HG03432 (cell line): ENCODE measurements around the gene DENND6B.

Experiments
- ATAC-seq: cut with Tn5 transposase; IDR thresholded peaks from one replicate; pipeline ENCODE4 v1.9.1; 2021; ENCODE audit warnings: mild to moderate bottlenecking, moderate library complexity; ENCODE audit not compliant: unreplicated experiment

DENND6B gene

DNA sequence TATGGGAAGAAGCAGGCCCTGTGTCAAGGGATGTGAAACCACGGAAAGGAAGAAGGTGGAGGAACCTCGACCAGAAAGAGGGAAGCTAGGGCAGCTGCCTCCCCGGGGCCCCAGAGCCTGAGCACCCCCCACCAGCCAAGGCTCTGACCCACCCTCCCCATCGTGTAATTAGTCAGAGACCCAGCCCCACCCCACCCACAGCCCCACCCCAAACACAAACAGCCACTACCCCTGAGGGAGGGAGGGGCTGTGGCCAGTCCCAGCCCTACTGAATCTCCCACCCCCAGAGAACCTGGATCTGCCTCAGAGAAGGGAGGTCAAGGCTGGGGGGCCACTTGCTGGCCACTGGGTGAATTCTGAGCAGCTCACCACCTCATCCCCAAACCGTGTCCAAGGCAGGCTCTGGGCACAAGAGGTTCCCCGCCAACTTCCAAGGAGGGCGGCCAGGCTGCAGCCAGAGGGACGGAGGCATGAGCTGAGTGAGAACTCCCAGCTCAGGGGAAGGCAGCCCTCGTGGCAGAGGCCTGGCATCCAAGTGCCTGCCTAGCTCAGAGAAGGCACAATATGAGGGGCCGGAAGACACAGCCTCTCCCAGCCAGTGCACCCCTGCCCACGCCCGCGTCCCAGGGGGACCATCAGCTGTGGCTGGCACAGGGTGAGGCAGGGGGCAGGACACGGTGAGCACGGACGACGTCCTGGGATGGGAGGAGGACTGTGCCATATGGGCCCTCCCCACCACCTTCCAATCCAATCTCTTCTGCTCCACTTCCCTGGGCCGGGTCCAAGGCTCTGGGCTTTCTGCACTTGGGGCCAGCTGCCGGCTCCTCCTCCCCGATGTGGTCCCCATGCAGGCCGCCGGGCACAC, 22.1 kb downstream of the DENND6B start:
- ATAC-seq = no peak

DNA sequence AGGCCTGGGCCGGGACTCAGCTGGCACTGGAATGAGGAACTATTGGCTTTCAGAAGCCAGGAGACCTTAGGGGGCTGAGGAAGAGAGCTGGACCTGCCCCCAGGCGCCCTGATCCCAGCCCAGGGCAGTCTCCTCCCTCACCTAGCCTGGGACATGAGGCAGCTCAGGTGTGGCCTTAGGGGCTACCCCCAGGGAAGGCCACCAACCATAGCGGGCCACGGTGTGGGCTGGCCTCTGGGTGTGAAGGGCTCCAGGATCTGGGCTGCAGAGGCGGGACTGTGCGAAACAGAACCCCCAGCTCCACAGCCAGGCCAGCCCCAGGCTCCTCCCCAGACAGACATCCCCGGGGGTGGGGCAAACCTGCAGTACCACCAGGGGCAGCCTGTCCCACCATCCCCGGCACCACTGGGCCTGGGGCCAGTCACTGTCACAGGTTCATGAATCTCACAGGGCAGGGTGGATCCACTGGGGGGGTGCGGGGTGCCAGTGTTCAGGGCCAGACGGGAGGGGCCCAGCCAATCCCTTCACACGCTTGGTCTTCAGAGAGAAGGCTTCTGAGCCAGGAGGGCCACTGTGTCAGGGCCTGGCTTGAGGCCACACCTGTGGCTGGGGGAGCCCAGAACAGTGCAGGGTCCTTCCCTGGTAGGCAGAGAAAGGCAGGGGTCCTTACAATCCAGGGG, 22.8 kb downstream of the DENND6B start:
- no peak for ATAC-seq

DNA sequence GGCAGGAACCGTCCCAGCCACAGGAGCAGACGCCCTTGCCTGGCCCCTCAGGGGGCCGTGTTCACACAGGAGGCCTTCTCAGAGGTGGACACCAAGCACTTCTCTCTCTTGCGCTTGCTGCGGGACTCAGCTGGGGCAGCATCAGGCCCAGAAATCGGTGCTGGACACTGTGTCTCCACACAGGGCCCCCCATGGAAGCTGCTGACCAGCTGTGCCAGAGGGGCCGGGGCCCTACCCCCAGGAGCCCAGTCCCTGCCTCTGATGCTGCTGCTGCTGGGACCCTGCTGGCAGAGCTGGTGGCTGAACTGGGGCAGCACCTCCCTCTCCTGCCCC, 23.3 kb downstream of the DENND6B start:
- ATAC-seq = no peak

DNA sequence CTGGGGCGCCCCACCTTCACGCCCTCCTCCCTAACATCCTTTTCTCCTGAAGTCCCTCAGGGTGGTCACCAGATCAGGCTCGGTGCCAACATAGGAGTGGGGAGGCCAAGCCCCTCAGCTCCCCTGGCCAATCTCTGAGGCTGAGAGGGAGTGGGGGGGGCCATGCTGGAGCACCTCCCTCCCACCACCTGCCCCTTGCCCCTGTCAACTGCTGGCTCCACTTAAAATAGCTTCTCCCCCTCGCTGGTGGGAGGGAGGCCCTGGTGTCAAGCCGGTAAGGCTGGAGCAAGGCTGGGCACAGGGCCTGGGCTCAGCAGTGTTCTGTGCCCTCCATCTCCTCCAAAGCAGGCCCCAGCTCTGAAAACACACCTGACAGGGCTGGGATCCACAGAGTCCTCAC, 24.2 kb downstream of the DENND6B start:
- no peak for ATAC-seq

DNA sequence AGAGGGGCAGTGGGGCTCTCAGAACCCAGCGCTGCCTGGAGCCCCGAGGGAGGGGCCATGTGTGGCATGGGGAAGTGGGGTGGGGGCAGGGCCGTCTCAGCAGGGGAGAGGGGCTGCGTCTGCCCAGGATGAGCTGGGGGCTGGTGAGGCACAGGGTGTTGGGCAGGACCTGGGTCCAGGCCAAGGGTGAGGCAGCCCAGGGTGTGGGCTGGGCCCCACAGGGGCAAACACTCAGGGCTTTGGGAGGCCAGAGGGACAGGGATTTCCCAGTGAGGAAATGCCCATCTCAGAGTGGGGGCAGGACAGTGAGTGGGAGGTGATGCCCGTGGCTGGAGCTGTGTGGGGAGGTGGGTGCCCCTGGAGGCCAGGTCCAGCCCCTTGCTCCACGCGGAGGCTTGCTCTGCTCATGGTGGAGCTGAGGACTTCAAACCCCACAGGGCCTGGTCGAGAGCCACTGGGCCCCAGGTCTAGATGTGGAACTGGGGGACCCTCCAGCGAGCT, 24.7 kb downstream of the DENND6B start:
- no peak for ATAC-seq

- ATAC-seq = no peak
Observed at GRCh38 chr22:50301581-50301991, 25.2 kb downstream of the DENND6B start.

DNA sequence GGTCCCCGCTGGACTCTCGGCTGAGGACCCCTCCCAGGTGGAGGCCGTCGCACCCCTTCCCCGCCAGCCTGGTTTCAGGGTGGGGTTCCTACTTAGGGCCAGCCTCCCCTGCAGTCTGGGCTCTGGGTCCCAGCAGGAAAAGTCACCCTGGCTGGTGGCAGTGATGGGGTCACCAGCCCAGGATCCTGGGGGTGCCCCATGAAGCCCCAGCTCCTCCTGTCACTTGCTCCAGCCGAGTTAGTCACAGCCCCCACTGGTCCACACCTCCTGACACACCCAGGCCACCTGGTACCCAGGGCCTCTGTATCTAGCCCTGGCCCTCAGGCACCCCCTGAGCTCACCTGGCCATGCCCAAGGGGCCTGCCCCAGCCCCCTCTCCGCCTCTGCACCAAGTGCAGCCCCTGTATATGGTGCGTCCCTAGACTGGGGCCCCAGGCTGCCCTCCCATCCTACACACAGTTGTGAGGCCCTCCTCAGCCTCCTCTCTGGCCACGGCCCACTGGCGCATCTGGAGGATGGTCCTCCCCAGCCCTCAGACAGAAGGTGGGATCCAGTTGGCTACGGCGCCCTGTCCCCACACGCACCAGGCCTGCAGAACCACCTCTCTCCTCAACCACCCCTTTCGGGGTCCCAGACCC, 26.1 kb downstream of the DENND6B start:
- ATAC-seq = no peak

- ATAC-seq = no peak
Observed at GRCh38 chr22:50299785-50300619, 26.8 kb downstream of the DENND6B start.

- no peak for ATAC-seq
Observed at GRCh38 chr22:50298937-50299784, 27.7 kb downstream of the DENND6B start.

- no peak for ATAC-seq
Observed at GRCh38 chr22:50298266-50298637, 28.6 kb downstream of the DENND6B start.

DNA sequence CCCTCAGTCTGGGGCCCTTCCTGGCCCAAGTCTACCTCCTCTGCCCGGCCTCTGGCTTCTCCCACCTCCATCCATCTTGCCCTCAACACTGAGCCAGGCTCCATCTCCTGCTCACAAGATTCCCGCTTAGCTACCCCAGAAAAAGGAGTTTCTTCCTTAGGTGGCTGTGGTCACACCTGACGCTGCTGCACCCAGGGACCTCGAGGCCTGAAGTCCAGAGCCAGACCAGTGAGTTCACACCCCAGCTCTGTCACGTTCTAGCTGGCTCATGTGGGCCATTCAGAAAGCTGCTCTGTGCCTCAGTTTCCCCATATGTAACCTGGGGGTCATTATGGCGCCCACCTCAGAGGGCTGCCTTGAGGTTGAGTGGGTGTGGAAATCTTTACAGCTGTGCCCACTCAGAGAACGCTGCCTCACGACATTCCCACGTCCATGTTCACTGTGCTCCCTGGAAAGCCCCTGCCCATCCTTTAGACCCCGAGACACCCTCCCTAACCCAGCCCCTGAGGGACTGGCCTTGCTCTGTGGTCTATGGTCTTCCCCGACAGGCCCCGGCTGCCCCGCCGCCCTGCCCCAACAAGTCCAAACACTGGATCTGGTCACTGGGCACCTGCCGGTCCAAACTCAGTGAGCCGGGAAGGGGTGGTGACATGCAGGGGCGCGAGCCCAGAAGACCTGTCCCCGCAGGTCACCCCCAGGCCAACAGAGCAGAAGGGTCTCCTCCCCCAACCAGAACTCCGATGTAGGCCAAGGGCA, 29.1 kb downstream of the DENND6B start:
- ATAC-seq = no peak

- no peak for ATAC-seq
Observed at GRCh38 chr22:50296658-50297490, 29.9 kb downstream of the DENND6B start.

GRCh38 chr22:50294319-50294656, 32.5 kb downstream of the DENND6B start:
- no peak for ATAC-seq

DNA sequence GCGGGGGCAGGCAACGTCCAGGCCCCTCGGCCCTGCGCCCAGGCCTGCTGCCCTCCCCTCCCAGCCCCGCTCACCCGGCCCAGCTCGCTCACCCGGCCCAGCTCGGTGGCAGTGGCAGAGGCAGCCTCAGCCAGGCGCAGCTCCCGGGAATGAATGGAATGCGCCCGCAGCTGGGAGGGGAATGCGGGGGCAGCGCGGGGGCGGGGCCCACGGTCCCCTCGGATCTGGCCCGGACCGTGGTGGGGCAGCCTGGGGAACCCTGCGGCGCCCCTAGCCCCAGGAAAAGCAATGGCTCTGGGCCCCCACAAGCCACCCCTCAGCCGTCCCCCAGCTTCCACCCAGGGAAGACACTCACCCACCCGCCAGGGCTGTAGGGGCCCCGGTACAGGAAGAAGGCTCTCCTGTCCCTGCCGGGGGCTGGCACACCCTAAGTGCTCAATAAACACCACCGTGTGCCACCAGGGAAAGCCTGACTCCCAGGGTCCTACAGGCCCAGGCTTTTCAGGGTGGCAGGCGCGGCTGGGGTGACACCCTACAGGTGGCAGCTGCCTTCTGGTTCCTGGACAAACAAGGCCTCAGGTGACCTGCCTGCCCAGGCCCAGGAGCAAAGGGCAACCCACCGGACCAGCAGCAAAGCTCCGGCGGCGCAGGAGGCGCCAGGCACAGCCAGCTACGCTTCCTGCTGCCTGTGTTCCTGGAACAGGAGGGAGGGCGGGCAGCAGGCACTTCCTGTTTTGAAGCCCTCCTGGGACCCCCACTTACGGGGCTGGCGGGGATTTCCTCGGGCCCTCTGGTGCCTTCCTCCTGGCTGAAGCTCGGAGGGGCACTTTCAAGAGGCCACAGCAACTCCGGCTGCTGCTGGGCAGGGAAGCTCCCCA, 33.1 kb downstream of the DENND6B start:
- no peak for ATAC-seq

GRCh38 chr22:50292643-50293440, 34.0 kb downstream of the DENND6B start:
- ATAC-seq = no peak

- ATAC-seq = no peak
Observed at GRCh38 chr22:50289942-50290630, 36.7 kb downstream of the DENND6B start.
